Uterus (tissue), 4 donors: ENCODE data around the gene CARD18. TPM values are rescaled to one million over a fixed set of nuclear protein-coding genes. Genes with fewer than 3 reads are reported as not detected.
"Not testable (repeated sequence)": the region's sequence is repeated elsewhere in the genome, so short reads cannot be mapped to it uniquely, and the experiment has no call there.

ENCODE experiments used
- DNase-seq, 2 donors: peaks; one replicate each; pipeline ENCODE4 v3.0.0-alpha.2; 2019 to 2020
- H3K27ac ChIP-seq, 2 donors: fragments of 200-600 bp; sonication (generic); 1 replicate in 1 of 2; 2 replicates in 1 of 2; pipeline ENCODE4 v1.5.1; 2016 to 2018
- H3K27me3 ChIP-seq, 2 donors: fragments of 200-600 bp; sonication (generic); one replicate each; pipeline ENCODE4 v1.5.1; 2018 to 2019; ENCODE audit warnings: control low read depth in 1 of 2
- H3K36me3 ChIP-seq, 2 donors: fragments of 200-600 bp; sonication (generic); one replicate each; pipeline ENCODE4 v1.5.1; 2019; ENCODE audit warnings: control low read depth in 1 of 2
- H3K4me1 ChIP-seq, 2 donors: fragments of 200-600 bp; sonication (generic); one replicate each; pipeline ENCODE4 v1.5.1; 2018 to 2019; ENCODE audit warnings: control low read depth in 1 of 2
- H3K4me3 ChIP-seq, 2 donors: fragments of 200-600 bp; sonication (generic); 1 replicate in 1 of 2; 2 replicates in 1 of 2; pipeline ENCODE4 v1.5.1; 2018 to 2019; ENCODE audit warnings: mild to moderate bottlenecking in 1 of 2
- H3K9me3 ChIP-seq, 2 donors: fragments of 200-600 bp; sonication (generic); one replicate each; pipeline ENCODE4 v1.5.1; 2019; ENCODE audit warnings: control low read depth in 1 of 2
- CTCF ChIP-seq, 4 experiments: fragments of 200-600 bp in 2 of 4; fragments of 450-650 bp in 2 of 4; sonication (generic) in 2 of 4; IDR thresholded peaks; one replicate each; pipeline ENCODE4 v1.5.1; 2016 to 2019; ENCODE audit warnings: antibody characterized with exemption in 4 of 4, mild to moderate bottlenecking in 2 of 4, moderate library complexity in 1 of 4
- POLR2A ChIP-seq, 2 donors: fragments of 450-650 bp; IDR thresholded peaks; one replicate each; pipeline ENCODE4 v1.6.1; 2016; ENCODE audit warnings: antibody characterized with exemption in 2 of 2, mild to moderate bottlenecking in 1 of 2, moderate library complexity in 1 of 2
- intact Hi-C: fragments of 100-400 bp; cut with DNase I; formaldehyde crosslinking; loops from one replicate; pipeline ENCODE4 v1.15.1; 2023; ENCODE audit warnings: low total_unique reads
- total RNA-seq, 4 donors: library from RNA; depleted of rRNA in 3 of 4; stranded (reverse); fragments of >200 nt in 3 of 4; gene quantifications; one replicate each; pipeline versions ENCODE4 v1.1.0 to v1.2.4, GENCODE V29; 2014 to 2023
- donor health status: DM: yes; HTN: yes; CAD: no.

CARD18 gene
- total RNA-seq, 4 donors from 2014 or later = not detected

- no peaks in the 10 kb centered on the region for H3K27me3 ChIP-seq
- no peak overlapping the region for H3K4me3 ChIP-seq
- H3K36me3 ChIP-seq = no peaks in the 10 kb centered on the region
- intact Hi-C loops = no loop called here
- H3K4me1 ChIP-seq = no peaks in the 10 kb centered on the region
- no peak overlapping the region for H3K27ac ChIP-seq
- TF ChIP-seq POLR2A (IDR thresholded peaks at IDR 0.05) = no peak
- no peak for TF ChIP-seq CTCF (IDR thresholded peaks at IDR 0.05)
- H3K9me3 ChIP-seq = no peaks in the 10 kb centered on the region
- DNase-seq = no peak
Measured at GRCh38 chr11:105104292-105104691, 35.3 kb downstream of the CARD18 start.

GRCh38 chr11:105103336-105103735, 36.2 kb downstream of the CARD18 start:
- DNase-seq = no peak
- no peak for TF ChIP-seq POLR2A (IDR thresholded peaks at IDR 0.05)
- TF ChIP-seq CTCF (IDR thresholded peaks at IDR 0.05) = no peak
- intact Hi-C loops = no loop called here
- Histone ChIP-seq H3K27ac (no peak overlapping the region), H3K4me1 (no peaks in the 10 kb centered on the region), H3K4me3 (no peak overlapping the region), H3K9me3 (no peaks in the 10 kb centered on the region), H3K36me3 (no peaks in the 10 kb centered on the region), H3K27me3 (no peaks in the 10 kb centered on the region)

DNA sequence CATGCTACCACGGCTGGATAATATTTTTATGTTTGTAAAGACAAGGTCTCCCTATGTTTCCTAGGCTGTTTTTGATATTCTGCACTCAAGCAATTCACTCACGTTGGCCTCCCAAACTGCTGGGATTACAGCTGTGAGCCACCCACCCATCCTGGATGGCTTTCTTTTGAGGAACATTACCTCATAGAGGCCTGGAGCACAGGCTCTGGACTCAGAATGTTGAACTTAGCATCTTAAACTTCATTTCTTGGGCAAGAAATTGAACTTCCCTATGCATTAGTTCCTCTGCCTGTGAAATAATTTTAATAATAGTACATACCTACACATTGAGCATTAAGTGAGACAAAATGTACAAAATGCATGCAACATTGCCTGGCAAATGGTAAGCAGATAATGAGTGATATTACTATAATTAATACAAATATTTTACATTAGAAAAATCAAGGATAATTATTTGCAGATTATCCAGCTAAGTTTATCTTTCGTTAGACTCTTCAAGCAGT, 37.4 kb downstream of the CARD18 start:
- DNase-seq, H3K9me3 ChIP-seq, H3K4me1 ChIP-seq, H3K27me3 ChIP-seq, H3K36me3 ChIP-seq, H3K27ac ChIP-seq, intact Hi-C loops, H3K4me3 ChIP-seq: not testable (repeated sequence)

- H3K27me3 ChIP-seq = no peaks in the 10 kb centered on the region
- no peak overlapping the region for H3K27ac ChIP-seq
- TF ChIP-seq POLR2A (IDR thresholded peaks at IDR 0.05) = no peak
- no peak for TF ChIP-seq CTCF (IDR thresholded peaks at IDR 0.05)
- no peaks in the 10 kb centered on the region for H3K9me3 ChIP-seq
- no peak for DNase-seq
- no peaks in the 10 kb centered on the region for H3K36me3 ChIP-seq
- no peaks in the 10 kb centered on the region for H3K4me1 ChIP-seq
- H3K4me3 ChIP-seq = no peak overlapping the region
- intact Hi-C loops = no loop called here
Measured at GRCh38 chr11:105100981-105101630, 38.5 kb downstream of the CARD18 start.

DNA sequence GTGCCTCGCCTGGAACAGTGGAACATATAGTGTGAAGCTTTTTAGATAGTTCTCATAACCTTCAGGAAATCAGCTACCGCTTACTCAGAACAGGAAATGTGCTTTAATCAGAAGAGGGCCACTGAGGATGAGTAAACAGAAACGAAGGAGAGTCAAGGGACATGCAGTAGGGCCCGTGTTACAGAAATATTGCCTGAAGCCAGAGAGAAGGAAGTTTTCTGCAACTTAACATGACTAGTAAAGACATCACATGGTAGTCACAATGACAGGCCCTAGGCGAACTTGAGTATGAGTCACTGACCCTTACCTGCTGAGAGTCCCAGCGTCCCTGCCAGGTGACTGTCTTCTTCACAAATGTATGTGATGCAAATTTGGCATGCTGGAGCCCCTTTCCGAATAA, 39.4 kb downstream of the CARD18 start:
- no peak for DNase-seq
- H3K36me3 ChIP-seq = no peaks in the 10 kb centered on the region
- no peaks in the 10 kb centered on the region for H3K9me3 ChIP-seq
- H3K27me3 ChIP-seq = no peaks in the 10 kb centered on the region
- H3K27ac ChIP-seq = no peak overlapping the region
- intact Hi-C loops = no loop called here
- H3K4me3 ChIP-seq = no peak overlapping the region
- no peaks in the 10 kb centered on the region for H3K4me1 ChIP-seq
- TF ChIP-seq POLR2A (IDR thresholded peaks at IDR 0.05) = no peak
- TF ChIP-seq CTCF (IDR thresholded peaks at IDR 0.05) = no peak

- intact Hi-C loops, H3K27ac ChIP-seq, H3K27me3 ChIP-seq, H3K4me1 ChIP-seq, DNase-seq, H3K36me3 ChIP-seq, H3K9me3 ChIP-seq, H3K4me3 ChIP-seq: not testable (repeated sequence)
Measured at GRCh38 chr11:105099594-105099993, 40.0 kb downstream of the CARD18 start.
